ENCODE data around the gene ZNF837.

The ZNF837 gene

DNA sequence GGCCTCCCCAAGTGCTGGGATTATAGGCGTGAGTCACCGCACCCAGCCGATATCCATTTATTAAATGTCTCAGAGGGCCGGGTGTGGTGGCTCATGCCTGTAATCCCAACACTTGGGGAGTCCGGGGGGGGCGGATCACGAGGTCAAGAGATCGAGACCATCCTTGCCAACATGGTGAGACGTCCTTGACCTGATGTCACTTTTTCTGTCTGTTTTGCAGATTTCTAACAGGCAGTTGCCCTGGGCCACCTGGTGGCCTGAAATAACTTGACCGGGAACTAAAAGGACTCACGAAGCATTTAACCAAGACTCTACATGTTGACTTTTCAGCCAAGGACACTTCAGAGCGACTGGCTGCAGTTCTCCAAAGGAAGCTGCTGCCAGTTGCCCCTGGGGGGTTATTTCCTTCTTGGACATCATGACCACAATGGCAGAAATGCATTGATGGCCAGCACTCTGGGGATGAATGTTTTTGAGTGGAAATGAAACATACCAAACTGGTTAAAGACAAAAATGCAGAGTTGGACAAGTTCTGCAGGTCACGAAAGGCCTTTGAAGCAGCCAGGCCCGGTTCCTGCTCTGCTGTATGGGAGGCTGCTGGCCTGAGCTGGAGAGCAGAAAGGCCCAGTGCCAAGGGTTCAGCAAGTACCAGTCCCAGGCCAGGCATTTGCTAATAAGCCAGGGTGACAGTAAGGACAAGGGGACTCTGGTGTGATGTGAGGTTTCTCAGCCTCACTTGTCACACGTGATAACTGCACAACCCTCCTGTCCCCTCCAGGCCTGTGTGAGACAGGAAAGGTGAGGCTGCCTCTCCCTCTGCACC, 8.3 kb downstream of the ZNF837 start:
- FAIRE-seq = no peak
- no peak for DNase-seq (ENCODE audit: low spot score)

DNA sequence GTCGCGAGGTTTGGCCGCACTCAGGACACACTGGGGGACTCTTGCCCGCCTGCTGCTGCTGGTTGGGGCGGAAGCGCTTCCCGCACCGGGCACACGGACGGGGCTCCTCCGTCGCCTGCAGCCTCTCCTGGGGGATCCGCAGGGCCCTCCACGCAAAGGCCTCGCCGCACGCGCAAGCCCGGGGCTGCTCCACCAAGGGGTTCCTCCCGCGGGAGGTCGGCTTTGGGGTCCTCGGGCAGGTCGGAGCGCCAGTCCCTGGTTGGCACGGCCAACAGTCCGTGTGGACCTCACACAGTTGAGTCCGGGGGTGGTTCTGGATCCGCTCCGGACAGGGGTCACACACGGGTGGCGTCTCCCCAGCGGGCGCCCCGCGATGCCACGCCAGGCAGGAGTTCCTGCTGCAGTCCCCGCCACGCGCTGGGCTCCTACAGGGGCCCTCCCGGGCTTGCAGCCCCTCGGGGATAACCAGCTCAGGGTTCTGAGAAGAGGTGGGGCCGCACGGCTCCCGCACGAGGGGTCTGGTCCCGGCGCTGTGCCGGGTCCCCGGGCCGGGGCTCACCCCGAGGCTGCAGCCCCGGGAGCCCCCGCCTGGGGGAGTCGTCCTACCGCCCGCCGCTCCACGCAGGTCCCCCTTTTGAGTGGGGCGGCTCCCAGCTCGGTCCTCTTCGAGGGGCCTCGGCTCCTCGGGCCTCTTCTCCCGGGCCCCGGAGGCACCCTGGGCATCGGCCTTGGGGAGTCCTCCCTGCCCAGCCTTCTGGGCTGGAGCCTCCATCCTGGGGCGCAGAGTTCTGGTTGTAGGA, 12.1 kb downstream of the ZNF837 start:
- DNase-seq (ENCODE audit: low spot score) = no peak
- no peak for FAIRE-seq

- FAIRE-seq (no peak), DNase-seq (ENCODE audit: low spot score) (no peak)
Observed at GRCh38 chr19:58367698-58368454, 13.0 kb downstream of the ZNF837 start.

DNA sequence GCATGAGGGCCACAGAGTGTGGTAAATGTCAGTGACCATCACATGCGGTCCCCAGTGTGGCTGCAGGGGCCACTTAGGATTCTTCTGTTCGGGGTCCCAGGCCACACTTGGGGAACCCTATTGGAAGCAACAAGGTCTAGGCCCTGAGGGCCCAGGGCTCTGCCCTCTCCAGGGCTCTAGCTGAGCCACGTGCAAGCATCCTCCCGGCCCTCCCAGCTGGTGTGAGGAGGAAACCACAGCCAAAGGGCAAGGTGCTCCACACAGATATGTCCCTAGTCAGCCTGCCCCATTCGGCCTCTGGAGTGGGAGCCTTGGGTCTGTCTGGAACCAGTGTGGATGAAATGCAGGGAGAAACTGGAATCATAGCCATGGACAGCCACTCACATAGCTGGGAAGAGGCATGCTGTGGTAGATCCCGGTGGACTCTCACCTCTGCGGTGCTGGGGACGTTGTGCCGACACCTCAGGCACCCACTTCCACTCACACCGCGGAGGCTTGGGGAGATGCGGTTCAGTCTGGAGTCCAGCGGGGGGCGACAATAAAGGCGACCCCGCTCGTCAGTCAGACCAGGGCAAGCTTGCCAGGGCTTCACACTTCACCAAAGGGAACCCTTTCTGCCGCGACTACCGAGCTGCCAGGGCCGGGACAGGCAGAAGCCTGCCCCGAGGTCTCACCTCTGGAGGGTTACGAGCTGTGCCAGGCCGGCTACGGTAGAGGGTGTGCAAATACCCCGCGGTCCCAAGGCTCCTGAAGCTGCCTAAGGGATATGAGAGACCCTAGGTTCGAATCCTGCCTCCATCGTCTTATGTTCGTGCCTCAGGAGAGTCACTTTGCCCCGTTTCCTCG, 14.0 kb downstream of the ZNF837 start:
- DNase-seq (ENCODE audit: low spot score) (no peak), FAIRE-seq (no peak)

GRCh38 chr19:58364146-58364545, 16.7 kb downstream of the ZNF837 start:
- no peak for FAIRE-seq

DNA sequence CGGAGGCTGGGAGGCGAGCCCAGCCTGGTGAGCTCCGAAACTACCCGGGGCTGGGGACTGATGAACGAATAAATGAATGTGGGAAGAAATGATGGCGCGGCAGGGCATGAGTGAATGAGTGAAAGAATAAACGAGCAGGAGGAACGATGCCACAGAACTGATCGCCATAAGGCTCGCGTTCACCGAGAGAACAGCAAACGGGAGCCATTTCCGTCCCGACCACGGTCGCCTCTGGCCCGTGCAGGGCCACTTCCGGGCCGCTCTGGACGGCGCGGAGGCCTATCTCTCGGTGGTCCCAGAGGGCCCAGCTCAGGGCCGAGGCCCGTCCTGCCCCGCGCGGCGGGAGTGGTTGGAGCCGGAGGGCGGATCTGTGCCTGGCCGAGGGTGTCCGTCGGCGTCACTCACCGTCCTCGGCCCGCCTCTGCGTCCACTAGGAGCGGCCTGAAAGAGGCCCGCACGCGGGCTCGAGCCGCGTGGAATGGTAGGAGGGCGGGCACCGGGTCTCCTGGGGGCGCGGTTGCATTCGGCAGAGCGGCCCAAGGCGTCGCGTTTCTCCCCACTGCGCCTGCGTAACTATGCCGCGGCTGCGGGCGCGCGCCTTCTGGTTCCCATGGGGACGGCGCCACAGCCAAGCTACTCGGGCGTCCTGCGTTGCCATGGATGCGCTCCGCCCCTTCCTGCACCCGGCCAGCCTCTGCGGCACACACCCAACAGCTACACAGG, 18.4 kb downstream of the ZNF837 start, which contains the start of gene ZNF497:
Gene ZNF497, minus strand, starts transcription at position 480 of the 723 bp plus-strand sequence. CDS start 5,116 bp downstream, outside the sequence.
- DNase-seq (ENCODE audit: low spot score) = peak; percentile 98
- peak; percentile 89 for FAIRE-seq

More at GRCh38 chr19:58364146-58364545, 16.7 kb downstream of the ZNF837 start:
- no peak for DNase-seq (ENCODE audit: low spot score)

DNA sequence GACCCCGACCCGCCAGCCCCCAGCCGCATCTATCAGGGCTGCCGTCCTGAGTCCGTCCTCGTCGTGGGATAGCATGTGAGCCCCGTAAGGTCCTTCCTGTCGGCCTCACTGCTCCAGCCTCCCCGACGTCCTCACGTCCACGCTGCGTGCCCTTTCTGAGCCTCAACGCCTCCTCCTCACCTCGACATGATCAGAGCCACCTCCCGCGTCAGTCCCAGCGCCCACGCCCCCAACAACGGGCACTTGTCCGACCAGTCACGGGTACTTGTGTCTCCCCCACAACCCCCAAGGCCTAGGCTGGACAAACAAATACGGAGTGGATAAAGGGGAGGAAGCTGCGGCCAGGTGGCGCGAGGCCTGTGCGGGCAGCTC, 18.9 kb downstream of the ZNF837 start:
- FAIRE-seq = no peak
- peak; percentile 50 for DNase-seq (ENCODE audit: low spot score)

GRCh38 chr19:58357481-58358145, 23.2 kb downstream of the ZNF837 start:
- no peak for FAIRE-seq
- DNase-seq (ENCODE audit: low spot score) = no peak

DNA sequence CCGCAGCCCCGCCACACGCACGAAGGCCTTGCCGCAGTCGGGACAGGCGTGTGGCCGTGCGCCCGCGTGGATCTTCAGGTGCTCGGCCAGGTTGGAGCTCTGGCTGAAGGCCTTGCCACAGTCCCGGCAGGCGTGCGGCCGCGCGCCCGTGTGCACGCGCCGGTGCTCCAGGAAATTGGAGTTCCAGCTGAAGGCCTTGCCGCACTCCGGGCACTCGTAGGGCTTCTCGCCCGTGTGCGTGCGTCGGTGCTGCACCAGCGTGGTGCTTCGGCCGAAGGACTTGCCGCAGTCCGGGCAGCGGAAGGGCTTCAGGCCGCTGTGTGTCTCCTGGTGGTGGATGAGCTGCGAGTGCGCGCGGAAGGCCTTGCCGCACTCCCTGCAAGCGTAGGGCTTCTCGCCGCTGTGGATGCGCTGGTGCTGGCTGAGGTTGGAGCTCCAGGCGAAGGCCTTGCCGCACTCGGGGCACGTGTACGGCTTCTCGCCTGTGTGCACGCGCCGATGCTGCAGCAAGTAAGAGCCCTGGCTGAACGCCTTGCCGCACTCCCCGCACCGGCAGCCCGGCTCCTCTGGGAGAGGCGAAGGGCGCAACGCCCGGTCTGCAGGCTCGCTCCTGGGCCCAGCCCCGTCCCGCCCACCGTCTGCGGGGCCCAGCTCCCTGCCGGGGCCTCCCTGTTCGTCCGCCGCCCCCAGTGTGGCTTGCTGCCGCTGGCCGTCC, 23.9 kb downstream of the ZNF837 start:
- FAIRE-seq (no peak), DNase-seq (ENCODE audit: low spot score) (no peak)

- no peak for FAIRE-seq
- DNase-seq (ENCODE audit: low spot score) = no peak
Observed at GRCh38 chr19:58355908-58356765, 24.7 kb downstream of the ZNF837 start.

- DNase-seq (ENCODE audit: low spot score) = no peak
- FAIRE-seq = no peak
Observed at GRCh38 chr19:58355215-58355796, 25.5 kb downstream of the ZNF837 start.

GRCh38 chr19:58354478-58355030, 26.3 kb downstream of the ZNF837 start:
- FAIRE-seq = no peak
- no peak for DNase-seq (ENCODE audit: low spot score)

GRCh38 chr19:58353717-58354477, 26.9 kb downstream of the ZNF837 start:
- peak; percentile 27 for FAIRE-seq

GRCh38 chr19:58352760-58353671, 27.8 kb downstream of the ZNF837 start, which contains the start of gene A1BG:
Gene A1BG (minus strand): TSS chr19:58353492. CDS start chr19:58353437, 55 bp downstream.
- no peak for FAIRE-seq

More at GRCh38 chr19:58353717-58354477, 26.9 kb downstream of the ZNF837 start:
- DNase-seq (ENCODE audit: low spot score) = no peak

More at GRCh38 chr19:58352760-58353671, 27.8 kb downstream of the ZNF837 start, which contains the start of gene A1BG:
- DNase-seq (ENCODE audit: low spot score) = no peak
